Cardiac muscle cell (in vitro differentiated cells and primary cell): ENCODE data around the gene SC5D. TPM values are rescaled to one million over a fixed set of nuclear protein-coding genes. Genes with fewer than 3 reads are reported as not detected.
A peak's percentile ranks its signal among the peaks of the same experiment; 100 is the strongest.

ENCODE experiments used
- DNase-seq, 2 donors: peaks; one replicate each; pipeline versions ENCODE4 v3.0.0 to v3.0.0-alpha.2; 2010 to 2017; ENCODE audit warnings: low read depth in 1 of 2, low spot score in 1 of 2
- H3K27ac ChIP-seq: fragments of 200-600 bp; sonication (generic); 2 replicates; pipeline ENCODE4 v1.5.1; 2016
- H3K27me3 ChIP-seq: fragments of 200-600 bp; sonication (generic); 2 replicates; pipeline ENCODE4 v1.6.0; 2016; ENCODE audit warnings: control low read depth
- H3K36me3 ChIP-seq: fragments of 200-600 bp; sonication (generic); 2 replicates; pipeline ENCODE4 v1.5.1; 2016; ENCODE audit warnings: control low read depth
- H3K4me1 ChIP-seq: fragments of 200-600 bp; sonication (generic); 2 replicates; pipeline ENCODE4 v1.8.1; 2017; ENCODE audit warnings: low read depth, mild to moderate bottlenecking, mixed run types
- H3K4me3 ChIP-seq: fragments of 200-600 bp; sonication (generic); 2 replicates; pipeline ENCODE4 v1.5.1; 2016; ENCODE audit warnings: mild to moderate bottlenecking
- H3K9me3 ChIP-seq: fragments of 200-600 bp; sonication (generic); 2 replicates; pipeline ENCODE4 v1.5.1; 2017; ENCODE audit warnings: low read depth, mild to moderate bottlenecking, control low read depth
- CTCF ChIP-seq: IDR thresholded peaks from 2 replicates; pipeline ENCODE4 v1.5.1; 2012; ENCODE audit warnings: low read depth, mild to moderate bottlenecking, low read length
- polyA plus RNA-seq: library from polyadenylated mRNA; unstranded; fragments of >200 nt; fragmentation: Nextera tagmentation; extraction: Ambion mirVana; gene quantifications from 2 replicates; pipeline ENCODE4 v1.2.1, GENCODE V29; 2016
- total RNA-seq: library from RNA; depleted of rRNA; stranded (reverse); fragments of >200 nt; gene quantifications from 2 replicates; pipeline ENCODE4 v1.2.3, GENCODE V29; 2016

The SC5D gene
- total and polyA plus RNA-seq, 2 experiments from 2014 or later: 343 to 475 TPM

GRCh38 chr11:121291896-121292494, 576 bp upstream of the SC5D start:
- Histone ChIP-seq H3K36me3 (peaks cover 5% of the 10 kb centered on the region), H3K4me3 (peak overlapping the region; percentile 76), H3K9me3 (no peaks in the 10 kb centered on the region), H3K4me1 (peaks cover 19% of the 10 kb centered on the region), H3K27ac (peak overlapping the region; percentile 91), H3K27me3 (no peaks in the 10 kb centered on the region)
- peak; percentile 7 to 43 for DNase-seq
- no peak for TF ChIP-seq CTCF

GRCh38 chr11:121293288-121293594, 670 bp downstream of the SC5D start:
- no peak for TF ChIP-seq CTCF
- no peaks in the 10 kb centered on the region for H3K27me3 ChIP-seq
- H3K4me1 ChIP-seq: peaks cover 29% of the 10 kb centered on the region
- peak overlapping the region; percentile 76 for H3K4me3 ChIP-seq
- peak overlapping the region; percentile 91 for H3K27ac ChIP-seq
- no peaks in the 10 kb centered on the region for H3K9me3 ChIP-seq
- DNase-seq: no peak
- H3K36me3 ChIP-seq: peaks cover 5% of the 10 kb centered on the region

GRCh38 chr11:121295246-121296029, 2.9 kb downstream of the SC5D start:
- no peak for DNase-seq
- Histone ChIP-seq H3K9me3 (no peaks in the 10 kb centered on the region), H3K4me3 (peak overlapping the region; percentile 76), H3K27ac (peak overlapping the region; percentile 61), H3K4me1 (peaks cover 51% of the 10 kb centered on the region), H3K27me3 (no peaks in the 10 kb centered on the region), H3K36me3 (peaks cover 5% of the 10 kb centered on the region)
- TF ChIP-seq CTCF: no peak

GRCh38 chr11:121297872-121298271, 5.3 kb downstream of the SC5D start:
- Histone ChIP-seq H3K9me3 (no peaks in the 10 kb centered on the region), H3K4me1 (peaks cover 68% of the 10 kb centered on the region), H3K36me3 (peaks cover 5% of the 10 kb centered on the region), H3K27ac (peak overlapping the region; percentile 75), H3K27me3 (no peaks in the 10 kb centered on the region), H3K4me3 (peak overlapping the region; percentile 76)
- no peak for DNase-seq
- no peak for TF ChIP-seq CTCF

GRCh38 chr11:121298774-121299173, 6.2 kb downstream of the SC5D start:
- H3K4me3 ChIP-seq: no peak overlapping the region
- no peaks in the 10 kb centered on the region for H3K27me3 ChIP-seq
- no peaks in the 10 kb centered on the region for H3K9me3 ChIP-seq
- TF ChIP-seq CTCF: no peak
- peaks cover 77% of the 10 kb centered on the region for H3K4me1 ChIP-seq
- DNase-seq: no peak
- H3K27ac ChIP-seq: peak overlapping the region; percentile 75
- peaks cover 11% of the 10 kb centered on the region for H3K36me3 ChIP-seq
